Measurements from ENCODE around the gene GPC6.

DNA sequence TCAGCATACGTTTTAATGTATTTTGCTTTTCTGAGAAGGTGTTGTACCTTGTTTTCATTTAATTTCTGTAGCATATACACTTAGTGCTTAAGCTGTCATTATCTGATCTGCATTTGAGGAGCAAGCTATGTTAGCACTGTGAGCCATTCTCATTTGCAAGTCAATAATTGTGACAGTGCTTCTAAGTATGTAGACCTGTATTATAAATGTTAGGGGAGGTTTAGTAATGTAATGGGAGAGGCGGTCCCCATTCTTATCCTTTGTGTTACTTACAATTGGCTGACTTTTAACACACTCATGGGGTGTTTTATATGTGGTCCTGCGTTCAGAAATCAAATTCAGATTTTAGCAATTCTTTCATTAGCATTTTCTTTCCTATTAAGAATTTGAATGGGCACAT is 90.2 kb downstream of the GPC6 start:
- TF ChIP-seq MEIS1 (CRISPR knock-in tag; IDR thresholded peaks at IDR 0.05; ENCODE audit: borderline replicate concordance): no peak
- no peak for TF ChIP-seq RBAK (tag by site-specific recombination; IDR thresholded peaks at IDR 0.05)
- TF ChIP-seq CTCF (tag by site-specific recombination; IDR thresholded peaks at IDR 0.05): no peak
